GM19468 (cell line): Measurements from ENCODE around the gene TAGLN2.
"Not testable (repeated sequence)": the region's sequence is repeated elsewhere in the genome, so short reads cannot be mapped to it uniquely, and the experiment has no call there.

ENCODE experiments used
- ATAC-seq: cut with Tn5 transposase; IDR thresholded peaks from one replicate; pipeline ENCODE4 v1.9.1; 2021; ENCODE audit warnings: mild to moderate bottlenecking, moderate library complexity, moderate number of reproducible peaks; ENCODE audit not compliant: unreplicated experiment; ENCODE audit errors: extremely low read depth

TAGLN2 gene

GRCh38 chr1:159908031-159908940, 17.0 kb downstream of the TAGLN2 start:
- ATAC-seq, result no peak

- no peak for ATAC-seq
These were observed 18.3 kb downstream of the TAGLN2 start for GRCh38 chr1:159906960-159907359.

- ATAC-seq, result not testable (repeated sequence)
These were observed 21.3 kb downstream of the TAGLN2 start for GRCh38 chr1:159904036-159904435.

GRCh38 chr1:159902541-159902940, 22.8 kb downstream of the TAGLN2 start:
- ATAC-seq, result no peak

- ATAC-seq, result no peak
These were observed 24.4 kb downstream of the TAGLN2 start for GRCh38 chr1:159900755-159901360.

GRCh38 chr1:159900086-159900680, 25.1 kb downstream of the TAGLN2 start, which contains the start of gene CFAP45:
Gene CFAP45, minus strand, starts transcription at chr1:159900165. Its CDS starts 67 bp downstream, at chr1:159900098.
- no peak for ATAC-seq

- not testable (repeated sequence) for ATAC-seq
These were observed 25.7 kb downstream of the TAGLN2 start for GRCh38 chr1:159899634-159900033.

GRCh38 chr1:159898527-159898926, 26.8 kb downstream of the TAGLN2 start:
- ATAC-seq, result no peak

- ATAC-seq, result no peak
These were observed 27.3 kb downstream of the TAGLN2 start for GRCh38 chr1:159897962-159898361.

GRCh38 chr1:159896546-159896930, 28.8 kb downstream of the TAGLN2 start:
- no peak for ATAC-seq

- no peak for ATAC-seq
These were observed 29.3 kb downstream of the TAGLN2 start for GRCh38 chr1:159895836-159896545.

GRCh38 chr1:159895286-159895685, 30.0 kb downstream of the TAGLN2 start:
- ATAC-seq, result no peak

GRCh38 chr1:159892944-159893343, 32.4 kb downstream of the TAGLN2 start:
- no peak for ATAC-seq

- peak; percentile 59 for ATAC-seq
These were observed 33.8 kb downstream of the TAGLN2 start for GRCh38 chr1:159891275-159892157.

GRCh38 chr1:159890390-159890789, 34.9 kb downstream of the TAGLN2 start:
- ATAC-seq, result no peak

- ATAC-seq, result peak; percentile 91
These were observed 35.5 kb downstream of the TAGLN2 start for GRCh38 chr1:159889821-159890252.

- no peak for ATAC-seq
These were observed 36.1 kb downstream of the TAGLN2 start for GRCh38 chr1:159889202-159889601.

GRCh38 chr1:159884296-159884695, 41.0 kb downstream of the TAGLN2 start:
- no peak for ATAC-seq

GRCh38 chr1:159883134-159883533, 42.2 kb downstream of the TAGLN2 start:
- no peak for ATAC-seq

- no peak for ATAC-seq
These were observed 42.8 kb downstream of the TAGLN2 start for GRCh38 chr1:159882527-159882862.
